D341Med (cell line): Measurements from ENCODE around the gene EPB41L2.
A peak's percentile ranks its signal among the peaks of the same experiment; 100 is the strongest.
"Not testable (repeated sequence)": the region's sequence is repeated elsewhere in the genome, so short reads cannot be mapped to it uniquely, and the experiment has no call there.

Experiments used
- DNase-seq: peaks from one replicate; pipeline ENCODE4 v3.0.0; 2012; ENCODE audit warnings: low spot score

Gene EPB41L2

GRCh38 chr6:131063028-131063763 is at the start of gene EPB41L2:
EPB41L2 (minus strand) TSS chr6:131063245; CDS start chr6:130956485, 106,760 bp downstream.
- DNase-seq = peak; percentile 99

- no peak for DNase-seq
Measured at GRCh38 chr6:131112249-131112648, 49.2 kb upstream of the EPB41L2 start.

GRCh38 chr6:131107151-131107550 is 44.1 kb upstream of the EPB41L2 start:
- no peak for DNase-seq

GRCh38 chr6:131103901-131104300 is 40.9 kb upstream of the EPB41L2 start:
- DNase-seq = no peak

- no peak for DNase-seq
Measured at GRCh38 chr6:131103296-131103695, 40.3 kb upstream of the EPB41L2 start.

- no peak for DNase-seq
Measured at GRCh38 chr6:131101911-131102680, 39.1 kb upstream of the EPB41L2 start.

GRCh38 chr6:131096786-131097185 is 33.7 kb upstream of the EPB41L2 start:
- no peak for DNase-seq

- DNase-seq = no peak
Measured at GRCh38 chr6:131093334-131093733, 30.3 kb upstream of the EPB41L2 start.

GRCh38 chr6:131091944-131092343 is 28.9 kb upstream of the EPB41L2 start:
- DNase-seq = not testable (repeated sequence)

- DNase-seq = not testable (repeated sequence)
Measured at GRCh38 chr6:131090339-131090738, 27.3 kb upstream of the EPB41L2 start.

- DNase-seq = no peak
Measured at GRCh38 chr6:131084982-131085381, 21.9 kb upstream of the EPB41L2 start.

- no peak for DNase-seq
Measured at GRCh38 chr6:131083687-131084086, 20.6 kb upstream of the EPB41L2 start.

- no peak for DNase-seq
Measured at GRCh38 chr6:131082335-131082734, 19.3 kb upstream of the EPB41L2 start.

- no peak for DNase-seq
Measured at GRCh38 chr6:131080084-131080483, 17.0 kb upstream of the EPB41L2 start.

GRCh38 chr6:131073577-131073976 is 10.5 kb upstream of the EPB41L2 start:
- no peak for DNase-seq

- no peak for DNase-seq
Measured at GRCh38 chr6:131070061-131070460, 7.0 kb upstream of the EPB41L2 start.

GRCh38 chr6:131068165-131068564 is 5.1 kb upstream of the EPB41L2 start:
- no peak for DNase-seq

- DNase-seq = no peak
Measured at GRCh38 chr6:131067521-131067920, 4.5 kb upstream of the EPB41L2 start.

GRCh38 chr6:131065824-131066171 is 2.8 kb upstream of the EPB41L2 start:
- no peak for DNase-seq

- no peak for DNase-seq
Measured at GRCh38 chr6:131065112-131065823, 2.2 kb upstream of the EPB41L2 start.

- DNase-seq = no peak
Measured at GRCh38 chr6:131063764-131064272, 773 bp upstream of the EPB41L2 start.

GRCh38 chr6:131062241-131063027 is 611 bp downstream of the EPB41L2 start:
- peak; percentile 72 for DNase-seq
